Cardiac atrium fibroblast (primary cell): ENCODE measurements around the gene PCDHGA1. TPM values are rescaled to one million over a fixed set of nuclear protein-coding genes. Genes with fewer than 3 reads are reported as not detected.

ENCODE experiments used
- total RNA-seq: library from RNA; depleted of rRNA; stranded (reverse); fragments of >200 nt; gene quantifications from 2 replicates; pipeline ENCODE4 v1.2.3, GENCODE V29; 2015

The PCDHGA1 gene
- total RNA-seq, result 0.54 and 0.65 TPM in 2 replicates

DNA sequence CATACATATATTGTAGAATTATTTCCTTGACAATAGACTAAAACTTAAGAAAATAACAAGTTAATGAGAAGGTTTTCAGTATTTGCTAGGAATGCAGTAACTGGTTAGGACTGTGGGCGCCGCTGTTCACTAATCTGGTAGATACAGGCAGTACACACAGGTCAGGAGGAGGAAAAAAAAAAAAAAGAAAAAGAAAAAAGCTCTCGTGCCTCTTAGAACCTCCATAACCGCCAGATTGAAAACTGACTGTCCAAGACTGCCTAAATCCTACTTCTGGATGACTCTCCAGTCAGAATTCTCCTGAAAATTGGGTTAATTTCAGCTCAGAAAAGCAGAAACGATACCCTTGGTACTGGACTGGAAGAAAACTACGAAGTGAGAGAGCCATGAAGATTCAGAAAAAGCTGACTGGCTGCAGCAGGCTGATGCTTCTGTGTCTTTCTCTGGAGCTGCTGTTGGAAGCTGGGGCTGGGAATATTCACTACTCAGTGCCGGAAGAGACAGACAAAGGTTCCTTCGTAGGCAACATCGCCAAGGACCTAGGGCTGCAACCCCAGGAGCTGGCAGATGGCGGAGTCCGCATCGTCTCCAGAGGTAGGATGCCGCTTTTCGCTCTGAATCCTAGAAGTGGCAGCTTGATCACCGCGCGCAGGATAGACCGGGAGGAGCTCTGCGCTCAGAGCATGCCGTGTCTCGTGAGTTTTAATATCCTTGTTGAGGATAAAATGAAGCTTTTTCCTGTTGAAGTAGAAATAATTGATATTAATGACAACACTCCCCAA lies at the start of gene PCDHGA1:
Gene PCDHGA1, plus strand, starts transcription at position 216 of the 782 bp plus-strand sequence.

DNA sequence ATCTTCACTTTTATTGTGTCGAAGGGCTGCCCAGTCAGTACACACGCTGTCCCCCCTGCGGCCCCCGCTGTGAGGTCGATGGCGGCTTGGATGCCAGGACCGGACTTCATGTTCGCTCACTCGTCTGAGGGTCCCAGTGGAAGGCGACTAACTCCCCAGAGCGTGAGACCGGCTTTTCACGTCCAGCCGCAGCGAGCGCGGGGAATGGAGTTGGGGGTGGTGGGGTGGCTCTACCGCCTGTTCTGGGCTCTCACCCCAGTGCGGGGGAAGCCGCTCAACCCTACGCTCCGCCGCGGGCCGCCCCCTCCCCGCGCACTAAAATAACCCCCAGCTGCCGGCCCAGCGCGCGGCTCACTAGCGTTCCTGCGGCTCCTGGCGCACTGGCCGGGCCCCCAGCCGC lies 26.6 kb upstream of the PCDHGA1 start, which contains the start of gene SLC25A2:
Gene SLC25A2, minus strand, starts transcription at position 294 of the 400 bp plus-strand sequence. Its CDS starts 184 bp downstream, at position 110.

DNA sequence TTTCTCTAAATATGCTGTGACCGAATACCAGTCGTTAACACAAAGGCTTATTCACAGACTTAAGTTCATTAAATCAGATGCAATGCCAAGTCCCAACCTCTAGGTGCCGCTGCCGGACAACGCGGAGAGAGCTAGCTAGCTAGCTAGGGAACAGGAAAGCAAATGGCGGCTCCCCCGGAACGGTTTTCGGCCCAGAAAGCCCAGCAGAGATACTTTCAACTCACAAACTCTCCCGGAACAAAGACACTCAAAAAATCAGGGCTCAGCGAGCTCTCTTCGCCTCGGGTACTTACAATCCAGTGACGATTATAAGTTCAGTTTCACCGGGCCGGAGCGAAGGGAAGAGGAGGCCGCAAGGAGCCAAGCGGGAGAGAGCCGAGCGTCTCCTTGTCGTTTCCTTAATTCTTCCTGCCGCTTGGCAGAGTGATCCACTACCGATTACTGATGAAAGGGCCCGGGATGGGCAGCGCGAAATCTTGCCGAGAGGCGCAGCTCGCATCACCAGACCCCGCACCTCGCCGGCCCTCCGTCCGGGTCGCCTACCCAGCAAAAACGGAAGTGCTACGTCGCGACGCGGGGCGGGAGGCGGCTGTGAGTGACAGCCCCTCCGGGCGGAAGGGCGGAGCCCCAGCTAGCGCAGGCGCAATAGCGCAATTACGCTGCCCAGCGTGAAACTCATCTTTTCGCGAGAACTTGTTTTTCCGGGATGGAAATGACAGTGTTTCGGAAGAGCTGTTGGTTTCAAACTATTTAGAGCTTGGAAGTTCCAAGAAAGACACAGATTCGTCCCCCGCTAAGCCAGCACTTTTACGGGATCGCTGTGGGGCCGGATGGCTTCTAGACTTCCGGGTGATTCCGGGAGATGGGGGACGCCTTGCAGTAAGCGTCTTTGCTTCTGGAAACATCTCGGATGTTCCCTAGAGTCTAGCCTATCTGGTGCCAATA lies 9.8 kb upstream of the PCDHGA1 start, which contains the start of gene TAF7:
Gene TAF7, minus strand, starts transcription at position 560 of the 945 bp plus-strand sequence. CDS start 740 bp downstream, outside the sequence.

DNA sequence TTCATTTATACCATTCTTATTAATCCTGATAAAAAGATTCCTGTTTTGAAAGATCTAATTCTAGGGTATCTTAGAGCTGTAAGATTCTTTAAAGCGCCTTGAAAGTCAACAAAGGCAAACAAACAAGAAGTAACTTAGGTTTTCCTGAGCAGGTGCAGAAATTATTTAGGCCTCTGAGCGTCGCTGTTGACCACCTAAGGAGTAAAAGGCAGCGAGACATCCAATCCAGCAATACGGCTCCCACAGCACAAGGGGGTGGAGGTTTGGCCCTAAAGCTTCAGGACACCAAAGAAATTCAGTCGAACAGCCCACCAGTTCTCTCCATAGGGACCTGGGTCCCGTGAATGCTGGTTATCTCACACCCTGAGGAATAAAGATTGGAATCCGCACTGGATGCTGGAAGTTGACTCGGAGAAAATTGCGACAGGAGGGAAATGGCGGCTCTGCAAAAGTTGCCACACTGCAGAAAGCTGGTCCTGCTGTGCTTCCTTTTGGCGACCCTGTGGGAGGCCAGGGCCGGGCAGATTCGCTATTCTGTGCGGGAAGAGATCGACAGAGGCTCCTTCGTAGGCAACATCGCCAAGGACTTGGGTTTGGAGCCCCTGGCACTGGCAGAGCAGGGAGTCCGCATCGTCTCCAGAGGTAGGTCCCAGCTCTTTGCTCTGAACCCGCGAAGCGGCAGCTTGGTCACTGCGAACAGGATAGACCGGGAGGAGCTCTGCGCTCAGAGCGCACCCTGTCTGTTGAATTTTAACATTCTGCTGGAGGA lies 8.4 kb downstream of the PCDHGA1 start, which contains the start of gene PCDHGA2:
Gene PCDHGA2, plus strand, starts transcription at position 223 of the 769 bp plus-strand sequence.

DNA sequence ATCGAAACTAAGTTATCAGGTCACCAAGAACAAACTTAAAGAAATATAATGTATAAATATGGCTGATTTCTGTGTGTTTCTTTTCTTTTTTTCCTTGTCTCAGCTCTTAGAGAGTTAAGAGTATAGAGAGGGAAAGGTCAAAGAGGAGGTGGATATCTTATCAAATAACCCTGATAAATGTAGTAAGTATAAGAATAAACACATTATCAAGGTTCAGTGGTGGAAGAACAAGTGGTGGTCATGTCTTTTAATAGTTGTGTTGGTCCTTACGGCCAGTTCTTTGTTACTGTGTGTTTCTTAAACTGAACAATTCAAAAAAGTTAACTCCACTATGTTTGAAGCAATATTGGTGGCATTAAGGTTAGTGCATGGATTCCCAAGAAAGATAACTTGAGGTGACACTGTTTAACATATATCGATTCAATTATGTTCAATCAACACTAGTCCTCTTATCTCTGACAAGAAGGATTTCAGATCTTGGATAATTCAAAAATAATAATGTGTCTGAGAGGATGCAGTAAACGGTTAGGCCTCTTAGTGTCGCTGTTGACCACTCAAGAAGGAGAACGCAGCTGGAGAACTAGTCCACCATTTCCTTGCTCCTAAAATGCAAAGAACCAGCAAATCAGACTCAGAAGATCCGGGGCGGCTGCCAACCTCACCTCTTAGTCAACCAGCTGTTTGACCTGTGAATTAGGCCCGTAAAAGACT lies 13.1 kb downstream of the PCDHGA1 start, which contains the start of gene PCDHGA3:
Gene PCDHGA3, plus strand, starts transcription at position 588 of the 711 bp plus-strand sequence. CDS start 205 bp downstream, outside the sequence.

DNA sequence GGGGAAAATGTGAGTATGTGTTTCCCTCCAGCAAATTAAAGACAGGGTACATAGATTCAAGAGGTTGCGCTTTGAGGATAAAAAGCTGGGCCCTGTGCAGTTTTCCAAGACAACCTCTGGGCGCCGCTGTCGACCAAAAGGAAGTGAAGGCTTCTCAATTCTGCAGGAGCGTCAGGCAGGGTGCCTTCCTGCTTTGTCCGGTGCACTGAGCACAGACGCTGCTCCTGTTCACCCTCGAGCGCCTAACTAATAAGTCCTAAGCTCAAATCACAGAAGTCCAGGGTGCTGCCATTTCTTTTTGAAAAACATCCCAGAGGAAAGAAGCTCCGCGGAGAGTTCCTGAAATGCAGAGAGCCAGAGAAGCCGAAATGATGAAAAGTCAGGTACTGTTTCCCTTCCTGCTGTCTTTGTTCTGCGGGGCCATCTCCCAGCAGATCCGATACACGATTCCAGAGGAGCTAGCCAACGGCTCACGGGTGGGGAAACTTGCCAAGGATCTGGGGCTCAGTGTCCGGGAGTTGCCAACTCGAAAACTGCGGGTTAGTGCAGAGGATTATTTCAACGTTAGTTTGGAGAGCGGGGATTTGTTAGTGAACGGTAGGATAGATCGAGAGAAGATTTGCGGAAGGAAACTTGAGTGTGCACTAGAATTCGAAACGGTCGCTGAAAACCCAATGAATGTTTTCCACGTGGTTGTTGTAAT lies 19.8 kb downstream of the PCDHGA1 start, which contains the start of gene PCDHGB1:
Gene PCDHGB1, plus strand, starts transcription at position 183 of the 703 bp plus-strand sequence. Its CDS starts 162 bp downstream, at position 345.

DNA sequence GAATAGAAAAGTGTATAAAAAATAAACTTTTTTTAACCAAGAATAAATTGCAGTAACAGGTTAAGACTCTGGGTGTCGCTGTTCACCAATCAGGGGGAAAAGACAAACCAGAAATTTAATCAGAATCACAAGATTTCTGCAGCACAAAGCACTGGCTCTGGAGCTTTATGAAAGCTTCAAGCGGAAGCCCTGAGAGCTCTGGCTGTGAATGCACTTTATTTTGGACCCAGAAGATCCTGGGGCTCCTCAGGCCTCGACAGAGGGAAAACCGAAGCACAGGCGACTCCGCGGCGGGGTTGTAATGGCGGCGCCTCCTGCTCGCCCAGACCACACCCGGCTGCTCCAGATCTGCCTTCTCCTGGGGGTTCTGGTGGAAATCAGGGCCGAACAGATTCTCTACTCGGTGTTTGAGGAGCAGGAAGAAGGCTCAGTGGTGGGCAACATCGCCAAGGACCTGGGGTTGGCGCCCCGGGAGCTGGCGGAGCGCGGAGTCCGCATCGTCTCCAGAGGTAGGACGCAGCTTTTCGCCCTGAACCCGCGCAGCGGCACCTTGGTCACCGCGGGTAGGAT lies 24.7 kb downstream of the PCDHGA1 start, which contains the start of gene PCDHGA4:
Gene PCDHGA4, plus strand, starts transcription at position 122 of the 570 bp plus-strand sequence. Its CDS starts 87 bp downstream, at position 209.

DNA sequence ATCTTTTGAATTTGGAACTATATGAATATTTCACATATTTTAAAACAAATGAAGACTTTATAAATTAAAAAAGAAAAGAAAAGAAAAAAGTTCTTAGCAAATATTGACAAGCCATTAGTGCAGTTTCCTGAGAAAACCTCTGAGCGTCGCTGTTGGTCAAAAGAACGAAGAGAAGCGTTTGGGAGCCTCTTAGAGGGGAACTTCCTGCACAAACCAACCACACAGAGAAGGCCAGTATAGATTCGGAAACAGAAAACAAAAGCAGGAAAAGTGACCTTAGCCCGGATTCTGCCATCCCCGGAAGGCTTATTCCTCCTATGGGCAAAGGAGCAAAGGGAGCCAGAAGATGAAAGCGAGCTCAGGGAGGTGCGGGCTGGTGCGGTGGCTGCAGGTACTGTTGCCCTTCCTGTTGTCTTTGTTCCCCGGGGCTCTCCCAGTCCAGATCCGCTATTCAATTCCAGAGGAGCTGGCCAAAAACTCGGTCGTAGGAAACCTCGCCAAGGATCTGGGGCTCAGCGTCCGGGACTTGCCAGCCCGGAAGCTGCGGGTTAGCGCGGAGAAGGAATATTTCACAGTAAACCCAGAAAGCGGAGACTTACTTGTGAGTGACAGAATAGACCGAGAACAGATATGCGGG lies 29.6 kb downstream of the PCDHGA1 start, which contains the start of gene PCDHGB2:
Gene PCDHGB2, plus strand, starts transcription at position 205 of the 637 bp plus-strand sequence. Its CDS starts 142 bp downstream, at position 347.

DNA sequence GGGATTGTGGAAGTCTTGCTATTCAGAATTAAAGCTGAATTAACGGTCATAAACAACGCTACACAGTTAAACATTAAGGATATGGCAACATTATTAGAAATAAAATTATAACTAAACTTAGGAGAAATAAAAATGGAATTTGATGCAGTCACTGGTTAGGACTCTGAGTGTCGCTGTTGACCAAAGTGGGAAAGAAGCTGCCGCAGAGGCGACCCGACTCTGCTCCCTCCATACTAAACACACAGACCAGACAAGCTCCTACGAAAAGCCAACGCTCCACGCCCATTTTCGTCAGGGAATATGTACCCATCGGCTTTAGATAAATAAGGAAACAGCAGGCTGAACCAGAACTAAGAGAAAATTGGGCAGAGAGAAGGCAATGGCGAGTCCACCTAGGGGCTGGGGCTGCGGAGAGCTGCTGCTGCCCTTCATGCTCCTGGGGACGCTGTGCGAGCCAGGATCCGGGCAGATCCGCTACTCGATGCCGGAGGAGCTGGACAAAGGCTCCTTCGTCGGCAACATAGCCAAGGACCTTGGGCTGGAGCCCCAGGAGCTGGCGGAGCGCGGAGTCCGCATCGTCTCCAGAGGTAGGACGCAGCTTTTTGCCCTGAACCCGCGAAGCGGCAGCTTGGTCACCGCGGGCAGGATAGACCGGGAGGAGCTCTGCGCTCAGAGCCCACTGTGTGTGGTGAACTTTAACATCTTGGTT lies 33.8 kb downstream of the PCDHGA1 start, which contains the start of gene PCDHGA5:
Gene PCDHGA5, plus strand, starts transcription at position 211 of the 709 bp plus-strand sequence. Its CDS starts 169 bp downstream, at position 380.

DNA sequence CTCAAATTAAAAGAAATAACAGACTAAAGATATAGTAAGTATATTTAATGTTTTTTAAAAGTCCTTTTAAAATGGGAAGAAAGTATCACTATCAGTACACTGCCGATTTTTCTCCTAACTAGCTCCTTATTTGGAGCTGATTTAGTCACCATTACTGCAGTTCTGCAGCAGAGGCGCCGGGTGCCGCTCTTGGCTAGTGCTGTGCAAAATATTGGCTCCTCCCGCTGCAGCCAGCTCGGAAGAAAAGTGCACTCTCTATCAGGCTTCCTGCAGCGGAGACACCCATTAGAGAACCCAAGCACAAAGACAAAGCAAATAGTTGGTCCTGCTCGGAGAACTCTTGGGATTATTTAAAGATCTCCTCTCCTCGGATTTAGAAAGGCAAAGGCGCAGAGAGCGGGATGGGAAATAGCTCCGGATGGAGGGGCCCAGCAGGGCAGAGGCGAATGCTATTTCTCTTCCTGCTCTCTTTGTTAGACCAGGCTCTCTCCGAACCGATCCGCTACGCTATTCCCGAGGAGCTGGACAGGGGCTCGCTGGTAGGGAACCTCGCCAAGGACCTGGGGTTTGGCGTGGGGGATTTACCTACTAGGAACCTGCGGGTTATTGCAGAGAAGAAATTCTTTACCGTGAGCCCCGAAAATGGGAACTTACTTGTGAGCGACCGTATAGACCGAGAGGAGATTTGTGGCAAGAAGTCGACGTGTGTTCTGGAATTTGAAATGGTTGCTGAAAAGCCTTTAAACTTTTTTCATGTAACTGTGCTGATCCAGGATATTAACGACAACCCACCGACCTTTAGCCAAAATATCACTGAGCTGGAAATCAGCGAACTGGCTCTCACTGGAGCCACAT lies 39.9 kb downstream of the PCDHGA1 start, which contains the start of gene PCDHGB3:
Gene PCDHGB3, plus strand, starts transcription at position 249 of the 855 bp plus-strand sequence. Its CDS starts 153 bp downstream, at position 402.

DNA sequence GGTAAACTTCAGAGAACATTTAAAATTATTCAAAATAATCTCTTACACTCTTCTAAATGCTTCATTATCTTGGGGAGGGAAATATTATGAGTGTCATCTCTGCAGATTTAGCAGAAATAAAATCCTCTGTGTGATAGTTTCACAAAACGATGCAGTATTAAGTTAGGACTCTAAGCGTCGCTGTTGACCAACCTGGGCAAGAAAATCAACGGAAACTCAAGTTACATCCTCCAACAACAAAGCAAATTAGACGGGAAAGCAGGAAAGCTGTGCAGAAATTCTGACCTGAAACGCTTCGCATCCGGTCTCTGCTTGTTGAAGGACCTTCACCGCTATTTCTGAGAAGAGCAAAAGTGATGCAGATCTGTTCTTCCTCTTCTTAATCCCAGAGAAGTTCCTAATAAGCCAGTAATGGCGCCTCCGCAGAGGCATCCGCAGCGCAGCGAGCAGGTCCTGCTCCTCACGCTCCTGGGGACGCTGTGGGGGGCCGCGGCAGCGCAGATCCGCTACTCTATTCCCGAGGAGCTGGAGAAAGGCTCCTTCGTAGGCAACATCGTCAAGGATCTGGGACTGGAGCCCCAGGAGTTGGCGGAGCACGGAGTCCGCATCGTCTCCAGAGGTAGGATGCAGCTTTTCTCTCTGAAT lies 43.5 kb downstream of the PCDHGA1 start, which contains the start of gene PCDHGA6:
Gene PCDHGA6, plus strand, starts transcription at position 219 of the 645 bp plus-strand sequence. Its CDS starts 193 bp downstream, at position 412.

DNA sequence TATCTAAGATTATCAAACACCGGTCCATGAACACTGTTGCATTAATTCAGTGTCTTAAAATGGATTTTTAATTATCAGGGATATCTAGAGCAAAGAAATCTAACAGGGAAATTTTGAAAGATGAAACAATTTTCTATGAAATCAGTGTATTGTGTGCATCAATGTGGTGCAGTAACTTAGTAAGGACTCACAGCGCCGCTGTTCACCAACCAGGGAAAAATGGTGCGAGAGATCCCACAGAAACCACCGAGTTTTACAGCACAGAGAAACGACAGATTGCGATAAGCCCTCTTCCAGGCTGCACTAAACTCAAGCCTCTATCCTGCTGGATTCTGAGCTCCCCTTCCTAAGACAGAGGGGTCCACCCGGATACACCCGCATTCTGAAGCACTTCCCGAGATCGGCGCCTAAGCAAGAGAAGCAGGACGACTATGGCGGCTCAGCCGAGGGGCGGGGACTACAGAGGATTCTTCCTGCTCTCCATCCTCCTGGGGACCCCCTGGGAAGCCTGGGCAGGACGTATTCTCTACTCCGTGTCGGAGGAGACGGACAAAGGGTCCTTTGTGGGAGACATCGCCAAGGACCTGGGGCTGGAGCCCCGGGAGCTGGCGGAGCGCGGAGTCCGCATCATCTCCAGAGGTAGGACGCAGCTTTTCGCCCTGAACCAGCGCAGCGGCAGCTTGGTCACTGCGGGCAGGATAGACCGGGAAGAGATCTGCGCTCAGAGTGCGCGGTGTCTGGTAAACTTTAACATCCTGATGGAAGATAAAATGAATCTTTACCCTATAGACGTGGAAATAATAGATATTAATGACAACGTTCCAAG lies 52.4 kb downstream of the PCDHGA1 start, which contains the start of gene PCDHGA7:
Gene PCDHGA7, plus strand, starts transcription at position 274 of the 826 bp plus-strand sequence. Its CDS starts 158 bp downstream, at position 432.

DNA sequence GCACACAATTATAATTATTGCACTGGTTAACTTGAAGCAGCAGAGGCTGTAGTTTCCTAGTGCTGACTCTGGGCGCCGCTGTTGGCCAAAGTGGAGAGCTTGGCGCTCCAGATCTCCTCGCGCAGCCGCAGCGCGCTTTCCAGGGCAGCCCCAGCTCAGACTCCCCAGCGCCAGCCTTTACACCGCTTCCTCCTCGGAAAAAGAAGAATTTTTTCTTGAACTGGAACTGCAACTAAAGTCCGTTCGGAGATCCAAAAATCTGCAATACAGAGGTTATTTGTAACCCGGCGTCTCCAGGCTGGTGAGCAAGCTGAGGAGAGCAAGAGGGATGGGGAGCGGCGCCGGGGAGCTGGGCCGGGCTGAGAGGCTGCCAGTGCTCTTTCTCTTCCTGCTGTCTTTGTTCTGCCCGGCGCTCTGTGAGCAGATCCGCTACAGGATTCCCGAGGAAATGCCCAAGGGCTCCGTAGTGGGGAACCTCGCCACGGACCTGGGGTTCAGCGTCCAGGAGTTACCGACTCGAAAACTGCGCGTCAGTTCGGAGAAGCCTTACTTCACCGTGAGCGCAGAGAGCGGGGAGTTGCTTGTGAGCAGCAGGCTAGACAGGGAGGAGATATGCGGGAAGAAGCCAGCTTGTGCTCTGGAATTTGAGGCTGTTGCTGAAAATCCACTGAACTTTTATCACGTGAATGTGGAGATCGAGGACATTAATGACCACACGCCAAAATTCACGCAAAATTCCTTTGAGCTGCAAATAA lies 57.4 kb downstream of the PCDHGA1 start, which contains the start of gene PCDHGB4:
Gene PCDHGB4, plus strand, starts transcription at position 142 of the 755 bp plus-strand sequence. Its CDS starts 187 bp downstream, at position 329.

DNA sequence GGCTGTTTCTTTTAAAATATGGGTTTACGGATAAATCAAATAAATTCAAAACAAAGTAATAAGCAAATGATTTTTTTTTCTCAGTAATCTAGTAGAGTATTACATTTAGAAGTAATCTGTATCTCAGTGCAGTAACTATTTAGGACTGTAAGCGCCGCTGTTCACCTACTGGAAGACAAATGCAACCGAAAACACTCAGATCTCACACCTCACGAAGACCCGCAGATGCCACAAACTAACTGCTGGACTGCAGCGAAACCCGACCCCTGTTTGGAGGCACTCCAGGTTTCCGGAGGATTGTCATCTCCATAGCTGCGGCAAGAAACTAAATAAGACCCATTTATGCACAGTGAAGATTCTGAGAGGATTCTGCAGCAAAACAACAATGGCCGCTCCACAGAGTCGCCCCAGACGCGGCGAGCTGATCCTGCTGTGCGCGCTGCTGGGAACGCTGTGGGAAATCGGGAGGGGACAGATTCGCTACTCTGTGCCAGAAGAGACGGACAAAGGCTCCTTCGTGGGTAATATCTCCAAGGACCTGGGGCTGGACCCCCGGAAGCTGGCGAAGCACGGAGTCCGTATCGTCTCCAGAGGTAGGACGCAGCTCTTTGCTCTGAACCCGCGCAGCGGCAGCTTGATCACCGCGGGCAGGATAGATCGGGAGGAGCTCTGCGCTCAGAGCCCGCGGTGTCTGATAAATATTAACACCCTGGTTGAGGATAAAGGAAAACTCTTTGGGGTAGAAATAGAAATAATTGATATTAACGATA lies 62.3 kb downstream of the PCDHGA1 start, which contains the start of gene PCDHGA8:
Gene PCDHGA8, plus strand, starts transcription at position 205 of the 770 bp plus-strand sequence. Its CDS starts 181 bp downstream, at position 386.

